Measurements from ENCODE around the gene MAPK7. TPM values are rescaled to one million over a fixed set of nuclear protein-coding genes. Genes with fewer than 3 reads are reported as not detected.
A peak's percentile ranks its signal among the peaks of the same experiment; 100 is the strongest.

The MAPK7 gene
- total RNA-seq, 1 donor from 2014 or later = 25.1 TPM

DNA sequence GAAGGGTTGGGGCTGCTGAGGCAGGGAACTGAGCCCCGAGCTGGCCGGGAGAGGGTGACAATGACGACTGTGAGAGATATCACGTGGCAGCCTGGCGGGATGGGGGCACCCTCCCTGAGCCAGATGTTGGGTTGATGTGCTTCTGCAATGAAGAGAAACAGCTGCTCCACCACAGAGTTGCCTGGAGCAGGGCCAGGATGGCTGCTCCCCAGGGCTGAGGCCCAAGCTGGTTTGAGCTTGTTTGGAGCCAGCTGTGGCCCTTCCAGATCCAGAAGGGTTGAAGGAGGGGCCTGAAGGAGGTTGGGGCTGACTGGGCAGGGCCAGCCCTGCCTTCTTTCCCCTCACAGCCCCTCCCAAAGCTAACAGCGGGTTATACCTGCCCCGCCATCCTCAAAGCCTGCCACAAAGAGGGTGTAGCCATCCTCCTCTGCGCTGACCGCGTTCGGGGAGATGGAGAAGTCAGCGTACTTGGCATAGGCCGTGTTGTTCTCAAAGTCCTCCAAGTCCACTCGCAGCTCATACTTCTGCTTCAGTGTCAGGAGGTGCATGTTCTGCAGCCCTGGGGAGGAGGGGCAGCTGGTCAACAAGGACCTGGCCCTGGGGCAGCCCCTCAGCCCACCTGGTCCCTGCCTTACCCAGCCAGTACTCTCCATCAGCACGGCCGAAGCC, 6.6 kb downstream of the MAPK7 start:
- Histone ChIP-seq H3K4me3 (ENCODE audit: insufficient read depth, low read depth, low read length) (no peak overlapping the region), H3K4me1 (ENCODE audit: insufficient read depth, low read length) (peaks cover 25% of the 10 kb centered on the region)
- H3K4me3 Mint-ChIP-seq (ENCODE audit: unreplicated experiment) = peak overlapping the region; percentile 45

DNA sequence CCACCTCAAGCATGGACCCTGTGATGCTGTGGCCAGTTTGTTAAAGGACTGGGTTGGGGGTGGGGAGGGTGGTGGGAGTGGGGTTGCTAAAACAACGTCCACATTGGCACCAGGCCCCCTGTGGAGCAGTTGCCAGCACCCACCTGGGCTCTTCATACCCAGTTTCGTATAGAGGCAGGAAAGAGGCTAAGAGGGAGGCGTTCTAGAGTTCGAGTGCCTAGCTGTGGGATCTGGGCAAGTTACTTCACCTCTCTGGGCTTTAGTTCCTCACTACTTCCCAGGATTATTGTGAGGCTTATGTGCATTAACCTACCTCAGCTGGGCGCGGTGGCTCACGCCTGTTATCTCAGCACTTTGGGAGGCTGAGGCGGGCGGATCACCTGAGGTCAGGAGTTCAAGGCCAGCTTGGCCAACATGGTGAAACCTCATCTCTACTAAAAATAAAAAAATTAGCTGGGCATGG, 7.3 kb downstream of the MAPK7 start:
- Mint-ChIP-seq H3K36me3 (ENCODE audit: low read depth, unreplicated experiment) (peaks cover 19% of the 10 kb centered on the region), H3K4me3 (ENCODE audit: unreplicated experiment) (no peak overlapping the region), H3K27me3 (ENCODE audit: low read depth, unreplicated experiment) (peaks cover 3% of the 10 kb centered on the region), H3K27ac (ENCODE audit: unreplicated experiment) (no peak overlapping the region), H3K4me1 (ENCODE audit: low read depth, unreplicated experiment) (peaks cover 26% of the 10 kb centered on the region), H3K9me3 (ENCODE audit: unreplicated experiment) (no peaks in the 10 kb centered on the region)
- H3K4me2 ChIP-seq (ENCODE audit: low read length) = no peak overlapping the region
- H3K36me3 ChIP-seq (ENCODE audit: insufficient read depth, low read length) = peaks cover 11% of the 10 kb centered on the region
- H3K4me1 ChIP-seq (ENCODE audit: insufficient read depth, low read length) = peaks cover 25% of the 10 kb centered on the region
- peaks cover 24% of the 10 kb centered on the region for H3K79me2 ChIP-seq (ENCODE audit: insufficient read depth, low read length)
- no peak overlapping the region for H3K9ac ChIP-seq (ENCODE audit: low read length)
- FAIRE-seq (no peak), DNase-seq (ENCODE audit: low read depth) (no peak)
- no peak for TF ChIP-seq EZH2 (IDR thresholded peaks at IDR 0.05; ENCODE audit: insufficient read depth, low read length)
- TF ChIP-seq, protein P1, sequence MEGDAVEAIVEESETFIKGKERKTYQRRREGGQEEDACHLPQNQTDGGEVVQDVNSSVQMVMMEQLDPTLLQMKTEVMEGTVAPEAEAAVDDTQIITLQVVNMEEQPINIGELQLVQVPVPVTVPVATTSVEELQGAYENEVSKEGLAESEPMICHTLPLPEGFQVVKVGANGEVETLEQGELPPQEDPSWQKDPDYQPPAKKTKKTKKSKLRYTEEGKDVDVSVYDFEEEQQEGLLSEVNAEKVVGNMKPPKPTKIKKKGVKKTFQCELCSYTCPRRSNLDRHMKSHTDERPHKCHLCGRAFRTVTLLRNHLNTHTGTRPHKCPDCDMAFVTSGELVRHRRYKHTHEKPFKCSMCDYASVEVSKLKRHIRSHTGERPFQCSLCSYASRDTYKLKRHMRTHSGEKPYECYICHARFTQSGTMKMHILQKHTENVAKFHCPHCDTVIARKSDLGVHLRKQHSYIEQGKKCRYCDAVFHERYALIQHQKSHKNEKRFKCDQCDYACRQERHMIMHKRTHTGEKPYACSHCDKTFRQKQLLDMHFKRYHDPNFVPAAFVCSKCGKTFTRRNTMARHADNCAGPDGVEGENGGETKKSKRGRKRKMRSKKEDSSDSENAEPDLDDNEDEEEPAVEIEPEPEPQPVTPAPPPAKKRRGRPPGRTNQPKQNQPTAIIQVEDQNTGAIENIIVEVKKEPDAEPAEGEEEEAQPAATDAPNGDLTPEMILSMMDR (IDR thresholded peaks at IDR 0.05; ENCODE audit: insufficient read depth, low read depth, low read length) = no peak
- H4K20me1 ChIP-seq (ENCODE audit: insufficient read depth, low read length) = peaks cover 50% of the 10 kb centered on the region
- H3K4me3 ChIP-seq (ENCODE audit: insufficient read depth, low read depth, low read length) = no peak overlapping the region
- H2AFZ ChIP-seq (ENCODE audit: low read depth, low read length) = no peak overlapping the region
- H3K9me3 ChIP-seq (ENCODE audit: insufficient read depth, low read depth, low read length) = no peaks in the 10 kb centered on the region
- no peak overlapping the region for H3K27ac ChIP-seq (ENCODE audit: low read depth, low read length)
- H3K27me3 ChIP-seq (ENCODE audit: insufficient read depth, low read length) = no peaks in the 10 kb centered on the region

More for the DNA sequence above, 6.6 kb downstream of the MAPK7 start:
- DNase-seq (ENCODE audit: low read depth) = peak; percentile 49
- Histone ChIP-seq H4K20me1 (ENCODE audit: insufficient read depth, low read length) (peaks cover 57% of the 10 kb centered on the region), H3K27me3 (ENCODE audit: insufficient read depth, low read length) (no peaks in the 10 kb centered on the region), H3K27ac (ENCODE audit: low read depth, low read length) (no peak overlapping the region), H3K79me2 (ENCODE audit: insufficient read depth, low read length) (peaks cover 31% of the 10 kb centered on the region), H3K36me3 (ENCODE audit: insufficient read depth, low read length) (peaks cover 18% of the 10 kb centered on the region), H3K4me2 (ENCODE audit: low read length) (no peak overlapping the region), H3K9me3 (ENCODE audit: insufficient read depth, low read depth, low read length) (no peaks in the 10 kb centered on the region), H3K9ac (ENCODE audit: low read length) (no peak overlapping the region), H2AFZ (ENCODE audit: low read depth, low read length) (no peak overlapping the region)
- Mint-ChIP-seq H3K27ac (ENCODE audit: unreplicated experiment) (no peak overlapping the region), H3K36me3 (ENCODE audit: low read depth, unreplicated experiment) (peaks cover 25% of the 10 kb centered on the region), H3K9me3 (ENCODE audit: unreplicated experiment) (no peaks in the 10 kb centered on the region), H3K27me3 (ENCODE audit: low read depth, unreplicated experiment) (peaks cover 1% of the 10 kb centered on the region), H3K4me1 (ENCODE audit: low read depth, unreplicated experiment) (peaks cover 26% of the 10 kb centered on the region)
- no peak for TF ChIP-seq EZH2 (IDR thresholded peaks at IDR 0.05; ENCODE audit: insufficient read depth, low read length)
- TF ChIP-seq, protein P1 (IDR thresholded peaks at IDR 0.05; ENCODE audit: insufficient read depth, low read depth, low read length) = no peak
- no peak for FAIRE-seq
